Stimulated activated naive B cell treated with anti-CD40 and anti-IgM and Interleukin-4, amounts not matched to agents 10 μg/mL and 1 μg/mL and 100 μg/mL, for 72 hours (primary cell): ENCODE results near the gene IPO9.

Experiments
- ATAC-seq, 2 donors: fragments of 150-1000 bp; cut with Tn5 transposase; replicated peaks; 2 replicates each; pipeline ENCODE4 v1.10.0; 2021; ENCODE audit warnings: moderate library complexity in 1 of 2
- DNase-seq: peaks from one replicate; pipeline ENCODE4 v3.0.0; 2021
- H3K27ac Mint-ChIP-seq: one replicate; pipeline ENCODE4 v1.8.0; 2022; ENCODE audit warnings: mild to moderate bottlenecking, mixed read lengths
- H3K27me3 Mint-ChIP-seq, 2 donors: one replicate each; pipeline ENCODE4 v1.8.0; 2022; ENCODE audit warnings: mixed read lengths in 2 of 2
- H3K36me3 Mint-ChIP-seq, 2 donors: one replicate each; pipeline ENCODE4 v1.8.0; 2022; ENCODE audit warnings: mixed read lengths in 2 of 2, mild to moderate bottlenecking in 1 of 2
- H3K4me1 Mint-ChIP-seq, 2 donors: one replicate each; pipeline ENCODE4 v1.8.0; 2022; ENCODE audit warnings: mixed read lengths in 2 of 2, mild to moderate bottlenecking in 1 of 2
- H3K4me3 Mint-ChIP-seq, 2 donors: one replicate each; pipeline ENCODE4 v1.8.0; 2022; ENCODE audit warnings: mild to moderate bottlenecking in 2 of 2, mixed read lengths in 2 of 2, moderate library complexity in 1 of 2
- H3K9me3 Mint-ChIP-seq, 2 donors: one replicate each; pipeline ENCODE4 v1.8.0; 2022; ENCODE audit warnings: mixed read lengths in 2 of 2, mild to moderate bottlenecking in 1 of 2

IPO9 gene

DNA sequence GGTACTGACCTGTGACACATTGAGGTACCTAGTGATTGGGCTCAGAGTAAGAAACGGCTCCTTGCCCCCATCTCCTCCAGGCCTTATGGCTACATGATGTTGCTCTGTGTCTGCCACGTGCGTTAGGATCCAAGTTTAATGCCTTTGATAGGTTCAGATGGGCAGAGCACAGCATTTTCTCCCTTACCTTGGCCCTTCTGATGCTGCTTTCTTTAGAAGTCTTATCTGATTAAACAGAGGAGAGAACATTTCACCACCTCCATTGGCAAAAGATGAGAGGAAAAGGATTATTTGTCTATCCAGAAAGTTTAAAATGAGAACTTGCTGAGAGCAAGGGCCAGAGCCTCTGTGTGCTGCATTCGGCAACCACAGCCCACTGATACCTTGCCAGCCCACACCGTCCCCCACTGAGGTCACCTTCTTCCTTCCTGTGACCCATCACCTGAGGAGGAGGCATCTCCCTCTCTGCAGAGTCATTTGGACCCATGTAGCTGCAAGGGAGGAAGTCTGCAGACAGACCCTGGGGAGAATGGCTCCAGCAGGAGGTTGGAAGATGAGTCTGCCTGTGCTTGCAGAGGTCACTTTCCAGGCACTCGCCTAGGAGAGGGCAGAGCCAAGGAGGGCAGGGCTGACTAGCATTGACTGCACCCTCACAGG lies 76.4 kb downstream of the IPO9 start:
- Mint-ChIP-seq H3K36me3 (no peaks in the 10 kb centered on the region), H3K4me3 (no peak overlapping the region), H3K27me3 (peaks cover 4 to 18% of the 10 kb centered on the region in 2 donors), H3K27ac (no peak overlapping the region), H3K4me1 (peaks cover 2% of the 10 kb centered on the region in 2 donors), H3K9me3 (no peaks in the 10 kb centered on the region)
- ATAC-seq (peak in 1 of 2 donors; percentile 36), DNase-seq (no peak)

DNA sequence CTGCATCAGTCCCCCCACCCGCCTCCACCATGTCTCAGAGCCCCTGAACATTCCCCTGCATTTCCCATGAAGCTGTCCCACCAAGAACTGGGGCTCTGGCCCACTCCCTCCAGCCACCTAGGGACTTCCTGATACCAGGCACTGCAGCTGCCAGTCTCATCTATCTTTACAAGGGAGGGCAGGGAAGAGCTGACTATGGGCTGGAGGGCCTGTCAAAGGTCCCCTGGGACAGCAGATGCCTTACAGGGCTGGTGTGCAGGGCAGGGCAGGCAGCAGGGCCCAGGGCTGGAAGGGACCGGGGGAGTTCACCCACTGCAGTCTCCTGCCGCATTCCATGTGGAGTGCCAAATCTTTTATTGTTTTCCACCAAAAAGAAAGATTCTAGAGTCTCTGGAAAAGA lies 77.4 kb downstream of the IPO9 start:
- Mint-ChIP-seq H3K27me3 (peaks cover 0 to 16% of the 10 kb centered on the region in 2 donors), H3K9me3 (no peaks in the 10 kb centered on the region), H3K4me3 (no peak overlapping the region), H3K27ac (no peak overlapping the region), H3K36me3 (no peaks in the 10 kb centered on the region), H3K4me1 (peaks cover 0 to 2% of the 10 kb centered on the region in 2 donors)
- DNase-seq (no peak), ATAC-seq (no peak)

DNA sequence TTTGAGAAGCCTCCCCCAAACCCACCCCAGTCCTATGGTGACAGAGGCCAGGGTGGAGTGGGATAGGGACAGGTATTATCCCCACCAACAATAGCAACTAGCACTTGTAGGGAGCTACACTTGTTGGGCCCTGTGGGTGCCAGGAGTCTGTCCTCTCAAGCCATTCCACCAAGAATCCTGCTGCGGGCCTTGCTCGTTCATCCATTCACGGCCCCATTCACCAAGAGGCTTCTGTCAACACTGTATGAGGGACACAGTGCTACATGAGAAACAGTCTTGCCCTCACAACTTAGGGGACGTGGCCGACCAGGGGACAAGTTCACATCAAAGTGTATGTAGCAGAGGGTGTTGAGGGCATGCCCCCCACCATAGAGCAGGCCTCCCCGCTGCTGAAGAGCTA lies 78.7 kb downstream of the IPO9 start:
- Mint-ChIP-seq H3K36me3 (no peaks in the 10 kb centered on the region), H3K4me3 (no peak overlapping the region), H3K27me3 (peaks cover 0 to 16% of the 10 kb centered on the region in 2 donors), H3K27ac (no peak overlapping the region), H3K4me1 (peaks cover 0 to 2% of the 10 kb centered on the region in 2 donors), H3K9me3 (no peaks in the 10 kb centered on the region)
- DNase-seq (no peak), ATAC-seq (no peak)

- Mint-ChIP-seq H3K27ac (no peak overlapping the region), H3K9me3 (no peaks in the 10 kb centered on the region), H3K36me3 (no peaks in the 10 kb centered on the region), H3K27me3 (peaks cover 18 to 31% of the 10 kb centered on the region in 2 donors), H3K4me3 (no peak overlapping the region), H3K4me1 (no peaks in the 10 kb centered on the region)
- ATAC-seq (no peak), DNase-seq (no peak)
Observed at GRCh38 chr1:201911826-201912571, 83.0 kb downstream of the IPO9 start.

DNA sequence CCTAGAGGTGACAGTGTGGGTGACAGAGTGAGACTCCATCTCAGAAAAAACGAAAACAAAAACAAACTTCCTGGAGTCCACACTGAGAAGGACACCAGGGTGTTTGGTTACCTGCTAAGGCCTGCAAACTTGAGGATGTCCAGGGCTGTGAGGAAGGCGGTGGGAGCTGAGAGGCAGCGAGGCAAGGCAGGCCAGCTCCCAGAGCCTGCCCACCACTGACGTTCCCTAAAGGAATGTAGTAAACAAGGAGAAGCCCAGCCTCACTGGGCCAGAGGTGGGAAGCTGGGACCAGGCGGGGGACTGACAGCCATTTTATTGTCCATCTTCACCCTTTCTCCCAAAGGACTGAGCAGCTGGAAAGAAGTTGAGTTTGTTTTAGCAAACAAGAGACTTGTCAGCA lies 83.9 kb downstream of the IPO9 start:
- no peaks in the 10 kb centered on the region for H3K36me3 Mint-ChIP-seq
- ATAC-seq (no peak), DNase-seq (no peak)
- no peak overlapping the region for H3K4me3 Mint-ChIP-seq
- H3K27me3 Mint-ChIP-seq = peaks cover 18 to 31% of the 10 kb centered on the region in 2 donors
- no peaks in the 10 kb centered on the region for H3K4me1 Mint-ChIP-seq
- H3K9me3 Mint-ChIP-seq = no peaks in the 10 kb centered on the region
- H3K27ac Mint-ChIP-seq = no peak overlapping the region

- Mint-ChIP-seq H3K9me3 (no peaks in the 10 kb centered on the region), H3K4me3 (no peak overlapping the region), H3K27me3 (peaks cover 26 to 31% of the 10 kb centered on the region in 2 donors), H3K4me1 (no peaks in the 10 kb centered on the region), H3K36me3 (no peaks in the 10 kb centered on the region), H3K27ac (no peak overlapping the region)
- DNase-seq (no peak), ATAC-seq (no peak)
Observed at GRCh38 chr1:201914456-201915235, 85.7 kb downstream of the IPO9 start.

DNA sequence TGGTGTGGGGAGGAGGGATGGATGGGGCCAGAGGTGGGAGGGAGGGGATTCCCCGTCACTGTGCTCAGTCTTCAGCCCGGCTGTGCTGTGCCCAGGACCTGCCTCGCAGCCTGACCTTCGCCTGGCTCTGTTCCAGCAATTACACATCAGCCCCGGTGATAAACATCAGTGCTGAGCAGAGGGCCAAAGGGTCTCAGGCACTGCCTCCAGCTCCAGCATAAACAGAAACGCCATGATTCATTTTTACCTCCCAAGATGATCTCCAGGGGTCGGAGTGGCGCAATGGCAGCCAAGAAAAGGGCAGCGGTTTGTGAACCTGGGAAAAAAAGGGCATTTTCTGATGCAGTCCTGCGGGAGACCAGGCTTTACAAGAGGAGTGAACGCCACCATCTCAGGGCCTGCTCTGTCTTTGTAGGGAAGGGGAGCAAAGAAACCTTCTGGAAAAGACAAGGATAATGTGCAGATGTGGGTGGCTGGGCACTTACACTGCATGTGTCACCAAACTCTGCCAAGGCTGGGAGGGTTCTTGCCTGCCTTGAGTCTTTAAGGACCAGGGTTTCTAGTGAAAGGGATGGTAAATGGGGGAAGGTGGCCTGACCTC lies 87.8 kb downstream of the IPO9 start:
- Mint-ChIP-seq H3K36me3 (no peaks in the 10 kb centered on the region), H3K4me1 (no peaks in the 10 kb centered on the region), H3K27me3 (peaks cover 32 to 42% of the 10 kb centered on the region in 2 donors), H3K4me3 (no peak overlapping the region), H3K9me3 (no peaks in the 10 kb centered on the region), H3K27ac (no peak overlapping the region)
- no peak for DNase-seq
- peak in 1 of 2 donors; percentile 46 for ATAC-seq

DNA sequence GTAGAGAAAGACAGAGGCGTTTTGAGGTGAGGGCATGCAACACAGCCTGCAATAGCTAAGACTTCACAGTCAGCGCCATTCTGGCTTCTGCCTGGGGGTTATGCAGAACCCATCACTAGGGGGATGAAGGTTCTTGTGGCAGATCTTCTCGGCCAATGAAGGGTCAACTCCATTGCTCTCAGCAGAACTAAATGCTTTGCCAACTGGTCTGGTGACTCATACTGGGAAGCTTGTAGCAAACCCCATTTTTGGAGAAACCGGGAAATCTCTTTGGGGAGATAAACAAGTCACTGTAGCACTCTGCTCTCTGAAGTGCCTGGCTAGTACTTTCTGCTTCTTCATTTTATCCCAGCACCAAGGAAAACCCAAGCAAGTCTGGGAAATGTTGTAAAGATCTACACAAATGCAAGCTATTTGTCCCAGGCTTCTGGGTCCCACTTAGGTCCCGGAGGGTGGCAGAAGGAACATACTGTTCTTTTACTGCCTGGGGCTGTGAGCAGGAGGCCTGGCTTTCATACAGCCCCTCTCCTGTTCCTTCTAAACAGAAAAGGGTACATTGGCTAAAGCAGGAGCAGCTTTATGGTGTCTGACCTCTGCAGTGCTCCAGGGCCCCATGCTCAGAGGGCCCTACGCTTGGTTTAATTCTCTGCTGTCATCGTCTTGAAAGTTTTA lies 88.5 kb downstream of the IPO9 start:
- no peak for ATAC-seq
- no peak overlapping the region for H3K27ac Mint-ChIP-seq
- no peak overlapping the region for H3K4me3 Mint-ChIP-seq
- no peaks in the 10 kb centered on the region for H3K36me3 Mint-ChIP-seq
- H3K27me3 Mint-ChIP-seq = peaks cover 32 to 47% of the 10 kb centered on the region in 2 donors
- no peaks in the 10 kb centered on the region for H3K4me1 Mint-ChIP-seq
- H3K9me3 Mint-ChIP-seq = no peaks in the 10 kb centered on the region
- DNase-seq = no peak

GRCh38 chr1:201918343-201918742 lies 89.4 kb downstream of the IPO9 start:
- Mint-ChIP-seq H3K27ac (no peak overlapping the region), H3K27me3 (peaks cover 32 to 47% of the 10 kb centered on the region in 2 donors), H3K9me3 (no peaks in the 10 kb centered on the region), H3K36me3 (no peaks in the 10 kb centered on the region), H3K4me3 (no peak overlapping the region), H3K4me1 (no peaks in the 10 kb centered on the region)
- DNase-seq = no peak
- no peak for ATAC-seq

GRCh38 chr1:201921952-201922558 lies 93.1 kb downstream of the IPO9 start:
- Mint-ChIP-seq H3K27ac (no peak overlapping the region), H3K4me3 (no peak overlapping the region), H3K36me3 (no peaks in the 10 kb centered on the region), H3K4me1 (no peaks in the 10 kb centered on the region), H3K27me3 (peaks cover 26 to 29% of the 10 kb centered on the region in 2 donors), H3K9me3 (no peaks in the 10 kb centered on the region)
- DNase-seq (no peak), ATAC-seq (no peak)

- H3K4me3 Mint-ChIP-seq = no peak overlapping the region
- no peaks in the 10 kb centered on the region for H3K4me1 Mint-ChIP-seq
- no peaks in the 10 kb centered on the region for H3K36me3 Mint-ChIP-seq
- no peak overlapping the region for H3K27ac Mint-ChIP-seq
- no peaks in the 10 kb centered on the region for H3K9me3 Mint-ChIP-seq
- no peak for DNase-seq
- peaks cover 17 to 19% of the 10 kb centered on the region in 2 donors for H3K27me3 Mint-ChIP-seq
- ATAC-seq = no peak
Observed at GRCh38 chr1:201925301-201925567, 96.3 kb downstream of the IPO9 start.

GRCh38 chr1:201925981-201926645 lies 97.2 kb downstream of the IPO9 start:
- H3K36me3 Mint-ChIP-seq = no peaks in the 10 kb centered on the region
- DNase-seq (no peak), ATAC-seq (no peak)
- peaks cover 10 to 13% of the 10 kb centered on the region in 2 donors for H3K27me3 Mint-ChIP-seq
- no peaks in the 10 kb centered on the region for H3K4me1 Mint-ChIP-seq
- no peaks in the 10 kb centered on the region for H3K9me3 Mint-ChIP-seq
- no peak overlapping the region for H3K4me3 Mint-ChIP-seq
- no peak overlapping the region for H3K27ac Mint-ChIP-seq

GRCh38 chr1:201928266-201928665 lies 99.3 kb downstream of the IPO9 start:
- ATAC-seq = no peak

More at GRCh38 chr1:201928266-201928665, 99.3 kb downstream of the IPO9 start:
- DNase-seq = no peak
- H3K9me3 Mint-ChIP-seq = no peaks in the 10 kb centered on the region
- H3K27me3 Mint-ChIP-seq = peaks cover 0 to 8% of the 10 kb centered on the region in 2 donors
- H3K4me1 Mint-ChIP-seq = no peaks in the 10 kb centered on the region
- H3K4me3 Mint-ChIP-seq = no peak overlapping the region
- no peaks in the 10 kb centered on the region for H3K36me3 Mint-ChIP-seq
- H3K27ac Mint-ChIP-seq = no peak overlapping the region
